Spleen (tissue), 11 donors: ENCODE results near the gene TUBA3E. TPM values are rescaled to one million over a fixed set of nuclear protein-coding genes. Genes with fewer than 3 reads are reported as not detected.
"Not testable (repeated sequence)": the region's sequence is repeated elsewhere in the genome, so short reads cannot be mapped to it uniquely, and the experiment has no call there.

Source experiments
- DNase-seq: peaks from one replicate; pipeline ENCODE4 v3.0.0-alpha.2; 2020
- H3K27ac ChIP-seq, 8 donors: fragments of 200-600 bp; sonication (generic) in 7 of 8; 1 replicate in 4 of 8; 2 replicates in 4 of 8; pipeline versions ENCODE4 v1.5.0 to v1.8.0; 2016 to 2021; ENCODE audit warnings: inconsistent platforms in 4 of 8, mild to moderate bottlenecking in 4 of 8, moderate library complexity in 1 of 8
- H3K27me3 ChIP-seq, 7 donors: fragments of 200-600 bp; sonication (generic) in 6 of 7; replicated peaks in 1 of 7; 1 replicate in 4 of 7; 2 replicates in 3 of 7; pipeline versions ENCODE4 v1.5.0 to v1.8.0; 2016 to 2021; ENCODE audit warnings: inconsistent platforms in 3 of 7, mild to moderate bottlenecking in 1 of 7
- H3K36me3 ChIP-seq, 6 donors: fragments of 200-600 bp; sonication (generic) in 5 of 6; 1 replicate in 4 of 6; 2 replicates in 2 of 6; pipeline versions ENCODE4 v1.5.0 to v1.8.0; 2016 to 2021; ENCODE audit warnings: inconsistent platforms in 2 of 6
- H3K4me1 ChIP-seq, 6 donors: fragments of 200-600 bp; sonication (generic) in 5 of 6; 1 replicate in 3 of 6; 2 replicates in 3 of 6; pipeline versions ENCODE4 v1.5.0 to v1.8.0; 2016 to 2021; ENCODE audit warnings: inconsistent platforms in 3 of 6
- H3K4me3 ChIP-seq, 8 donors: fragments of 200-600 bp; sonication (generic) in 7 of 8; 1 replicate in 4 of 8; 2 replicates in 4 of 8; pipeline versions ENCODE4 v1.5.0 to v1.8.0; 2016 to 2021; ENCODE audit warnings: inconsistent platforms in 4 of 8, mild to moderate bottlenecking in 4 of 8, moderate library complexity in 2 of 8
- H3K9me3 ChIP-seq, 8 donors: fragments of 200-600 bp; sonication (generic) in 7 of 8; 1 replicate in 4 of 8; 2 replicates in 4 of 8; pipeline versions ENCODE4 v1.5.0 to v1.8.0; 2016 to 2021; ENCODE audit warnings: inconsistent platforms in 4 of 8
- CTCF ChIP-seq, 11 experiments: fragments of 200-600 bp in 7 of 11; fragments of 450-650 bp in 4 of 11; sonication (generic) in 4 of 11; IDR thresholded peaks in 8 of 11; conservative IDR thresholded peaks in 3 of 11; 1 replicate in 7 of 11; 2 replicates in 4 of 11; pipeline versions ENCODE4 v1.4.0 to v1.8.0; 2016 to 2021; ENCODE audit warnings: antibody characterized with exemption in 11 of 11, inconsistent platforms in 4 of 11, mild to moderate bottlenecking in 1 of 11
- POLR2A ChIP-seq, 3 donors: fragments of 450-650 bp; IDR thresholded peaks; one replicate each; pipeline ENCODE4 v1.5.1; 2017; ENCODE audit warnings: antibody characterized with exemption in 3 of 3, mild to moderate bottlenecking in 1 of 3
- POLR2AphosphoS5 ChIP-seq, 3 donors: sonication (generic); formaldehyde crosslinking; IDR thresholded peaks; one replicate each; pipeline ENCODE4 v1.5.1; 2017; ENCODE audit warnings: antibody characterized with exemption in 3 of 3
- WGBS, 5 donors: extraction: QIAGEN DNeasy Blood & Tissue Kit in 3 of 5; methylation state at CpG; one replicate each; pipeline versions ENCODE4 v1.1.5 to v1.1.7; 2013 to 2018; 5-methylcytosine and 5-hydroxymethylcytosine counted together
- intact Hi-C: fragments of 100-400 bp; cut with DNase I; formaldehyde crosslinking; loops from one replicate; pipeline ENCODE4 v1.15.0; 2023; ENCODE audit warnings: low total_unique reads
- polyA plus RNA-seq, 3 donors: library from polyadenylated mRNA; stranded (reverse); fragments of 200-250 nt; gene quantifications; one replicate each; pipeline ENCODE4 v1.2.1, GENCODE V29; 2013
- total RNA-seq, 7 donors: library from RNA; depleted of rRNA in 3 of 7; stranded (reverse); fragments of >200 nt in 3 of 7; fragmentation: NEBNext Ultra II Directional in 4 of 7; extraction: Animal tissue kit (Norgen Biotek cat#: 25700) in 4 of 7; gene quantifications; one replicate each; pipeline versions ENCODE4 v1.1.0 to v1.2.1, GENCODE V29; 2016 to 2021
- donor health status: healthy with polysubstance abuse.
- donor health status: DM: no; HTN: no; CAD: no; lungs with moderate emphysema.
- donor health status: DM: no; HTN: no; CAD: no.
- donor health status: Bipolar disorder and iron deficiency.
- donor health status: healthy.
- donor health status: DM: no; HTN: no; CAD: no.
- donor health status: DM: yes; HTN: yes; CAD: no.

The TUBA3E gene
- total and polyA plus RNA-seq, 10 donors: 0.11 TPM; not detected in 9

- peak; percentile 61 for DNase-seq
- no peak for TF ChIP-seq POLR2A (IDR thresholded peaks at IDR 0.05)
- no peak for TF ChIP-seq POLR2AphosphoS5 (IDR thresholded peaks at IDR 0.05)
- no peak for TF ChIP-seq CTCF (IDR thresholded peaks at IDR 0.05 in 8 of 11, conservative IDR thresholded peaks at IDR 0.05 in 3 of 11)
- H3K27me3 ChIP-seq: no peaks in the 10 kb centered on the region
- no peaks in the 10 kb centered on the region for H3K9me3 ChIP-seq
- H3K27ac ChIP-seq: no peak overlapping the region
- no peak overlapping the region for H3K4me3 ChIP-seq
- WGBS, 5 donors: 89 to 96% (median 94%) methylated on average over 21 to 25 of the region's 25 CpGs
- intact Hi-C loops: no loop called here
- peaks cover 0 to 18% (median 6%) of the 10 kb centered on the region in 6 donors for H3K4me1 ChIP-seq
- peaks cover 0 to 70% (median 35%) of the 10 kb centered on the region in 6 donors for H3K36me3 ChIP-seq
Observed at GRCh38 chr2:130152816-130153595, 45.2 kb downstream of the TUBA3E start.

- peaks cover 0 to 10% (median 2%) of the 10 kb centered on the region in 6 donors for H3K4me1 ChIP-seq
- intact Hi-C loops, H3K4me3 ChIP-seq, H3K27me3 ChIP-seq, H3K27ac ChIP-seq, H3K9me3 ChIP-seq: not testable (repeated sequence)
- peak; percentile 53 for DNase-seq
- whole genome bisulfite sequencing, 5 donors: 94 to 97% (median 95%) methylated on average over 15 to 27 of the region's 27 CpGs
- peaks cover 0 to 62% (median 33%) of the 10 kb centered on the region in 6 donors for H3K36me3 ChIP-seq
Observed at GRCh38 chr2:130152136-130152815, 46.0 kb downstream of the TUBA3E start.

GRCh38 chr2:130151145-130151512, 47.1 kb downstream of the TUBA3E start:
- peak; percentile 45 for DNase-seq
- intact Hi-C loops, H3K4me1 ChIP-seq, H3K9me3 ChIP-seq, H3K27ac ChIP-seq, H3K27me3 ChIP-seq, H3K4me3 ChIP-seq: not testable (repeated sequence)
- peaks cover 0 to 53% (median 32%) of the 10 kb centered on the region in 6 donors for H3K36me3 ChIP-seq
- WGBS, 5 donors: 67 to 73% (median 72%) methylated on average over 4 to 5 of the region's 5 CpGs

- H3K36me3 ChIP-seq: peaks cover 0 to 47% (median 32%) of the 10 kb centered on the region in 6 donors
- intact Hi-C loops: no loop called here
- no peak overlapping the region for H3K4me3 ChIP-seq
- H3K4me1 ChIP-seq: peaks cover 0 to under 1% (median 0%) of the 10 kb centered on the region in 6 donors
- H3K27me3 ChIP-seq: peaks cover 0 to 2% (median 0%) of the 10 kb centered on the region in 7 donors
- no peak for TF ChIP-seq POLR2A (IDR thresholded peaks at IDR 0.05)
- TF ChIP-seq POLR2AphosphoS5 (IDR thresholded peaks at IDR 0.05): no peak
- TF ChIP-seq CTCF (IDR thresholded peaks at IDR 0.05 in 8 of 11, conservative IDR thresholded peaks at IDR 0.05 in 3 of 11): no peak
- H3K9me3 ChIP-seq: no peaks in the 10 kb centered on the region
- 89 to 97% (median 91%) methylated on average over 23 of the region's 23 CpGs for WGBS, 5 donors
- peak; percentile 67 for DNase-seq
- no peak overlapping the region for H3K27ac ChIP-seq
Observed at GRCh38 chr2:130150181-130151144, 47.8 kb downstream of the TUBA3E start.

GRCh38 chr2:130148515-130148914, 49.7 kb downstream of the TUBA3E start:
- peaks cover 0 to 17% (median 6%) of the 10 kb centered on the region in 6 donors for H3K4me1 ChIP-seq
- H3K9me3 ChIP-seq, H3K4me3 ChIP-seq, intact Hi-C loops, DNase-seq, H3K27ac ChIP-seq: not testable (repeated sequence)
- 63 to 78% (median 64%) methylated on average over 6 of the region's 6 CpGs for WGBS, 5 donors
- H3K27me3 ChIP-seq: peaks cover 0 to 21% (median 0%) of the 10 kb centered on the region in 7 donors
- peaks cover 0 to 27% (median 17%) of the 10 kb centered on the region in 6 donors for H3K36me3 ChIP-seq

GRCh38 chr2:130145006-130145414, 53.2 kb downstream of the TUBA3E start, which contains the start of gene CCDC74B:
Gene CCDC74B (minus strand): TSS chr2:130145112. CDS start chr2:130144996, 116 bp downstream.
- WGBS, 5 donors: 12 to 34% (median 16%) methylated on average over 16 to 30 of the region's 30 CpGs
- intact Hi-C loops, H3K9me3 ChIP-seq, H3K27ac ChIP-seq, H3K36me3 ChIP-seq: not testable (repeated sequence)
- Histone ChIP-seq H3K4me3 (peak within 1 kb of the TSS; percentile 7 to 63 (median 33)), H3K4me1 (peaks cover 0 to 20% (median 8%) of the 10 kb centered on the region in 6 donors), H3K27me3 (peaks cover 0 to 34% (median 0%) of the 10 kb centered on the region in 7 donors)
- DNase-seq: peak; percentile 87

GRCh38 chr2:130143266-130144039, 54.8 kb downstream of the TUBA3E start:
- H3K27ac ChIP-seq, intact Hi-C loops, H3K9me3 ChIP-seq, H3K36me3 ChIP-seq, DNase-seq: not testable (repeated sequence)
- peaks cover 0 to 34% (median 0%) of the 10 kb centered on the region in 7 donors for H3K27me3 ChIP-seq
- peak overlapping the region in 5 of 8 donors; percentile 32 to 63 (median 37) for H3K4me3 ChIP-seq
- peaks cover 0 to 20% (median 8%) of the 10 kb centered on the region in 6 donors for H3K4me1 ChIP-seq
- WGBS, 5 donors: 36 to 53% (median 41%) methylated on average over 14 to 21 of the region's 28 CpGs
